Smooth muscle cell of the pulmonary artery (primary cell): ENCODE results near the gene RPL29. TPM values are rescaled to one million over a fixed set of nuclear protein-coding genes. Genes with fewer than 3 reads are reported as not detected.

Experiments
- total RNA-seq: library from RNA; depleted of rRNA; stranded (reverse); fragments of >200 nt; gene quantifications from 2 replicates; pipeline ENCODE4 v1.2.3, GENCODE V29; 2014

RPL29 gene
- 590 and 640 TPM in 2 replicates for total RNA-seq

DNA sequence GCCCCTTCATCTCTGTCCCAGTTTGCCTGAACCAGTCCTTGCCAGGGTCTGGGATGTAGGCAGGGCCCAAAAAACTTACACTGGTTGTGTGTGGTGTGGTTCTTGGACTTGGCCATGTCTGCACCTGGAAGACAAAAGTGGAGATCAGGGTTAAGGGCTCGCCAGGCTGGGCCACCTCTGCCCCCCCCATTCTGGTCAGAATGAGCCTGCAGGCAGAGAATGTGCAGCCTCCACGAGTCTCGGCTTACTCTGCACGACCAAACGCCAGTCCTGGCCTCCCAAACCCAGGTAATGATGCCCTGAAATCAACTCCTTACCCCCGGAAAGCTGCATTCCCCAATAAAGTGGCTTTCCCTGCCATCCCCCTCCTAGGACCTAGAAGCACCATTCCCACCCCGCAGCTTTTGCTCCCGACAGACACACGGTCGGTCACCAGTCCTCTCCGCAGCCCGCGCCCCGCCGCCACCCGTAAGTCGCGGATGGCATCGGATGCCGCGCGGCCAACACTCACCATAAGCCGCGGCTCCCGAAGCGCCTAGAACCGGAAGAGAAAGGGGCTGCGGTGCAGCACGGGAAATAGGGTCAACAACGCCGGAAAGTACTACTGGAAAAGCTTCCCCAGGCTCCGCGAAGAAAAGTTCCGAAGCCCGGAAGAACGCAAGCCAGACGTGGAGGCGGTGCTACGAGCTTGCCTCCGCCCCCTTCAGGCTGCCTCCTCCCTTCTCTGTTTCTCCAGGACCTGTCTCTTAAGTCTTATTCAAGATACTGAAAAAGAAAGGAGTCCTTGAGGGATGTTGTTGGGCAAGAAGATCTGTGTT is at the start of gene RPL29:
Gene RPL29 (minus strand): TSS at position 550 of the 818 bp plus-strand sequence. CDS start 434 bp downstream, at position 116.

GRCh38 chr3:51982838-51983577 is 12.7 kb downstream of the RPL29 start, which contains the start of gene ACY1:
Gene ACY1 (plus strand): TSS chr3:51983535. CDS start chr3:51984065, 530 bp downstream.

DNA sequence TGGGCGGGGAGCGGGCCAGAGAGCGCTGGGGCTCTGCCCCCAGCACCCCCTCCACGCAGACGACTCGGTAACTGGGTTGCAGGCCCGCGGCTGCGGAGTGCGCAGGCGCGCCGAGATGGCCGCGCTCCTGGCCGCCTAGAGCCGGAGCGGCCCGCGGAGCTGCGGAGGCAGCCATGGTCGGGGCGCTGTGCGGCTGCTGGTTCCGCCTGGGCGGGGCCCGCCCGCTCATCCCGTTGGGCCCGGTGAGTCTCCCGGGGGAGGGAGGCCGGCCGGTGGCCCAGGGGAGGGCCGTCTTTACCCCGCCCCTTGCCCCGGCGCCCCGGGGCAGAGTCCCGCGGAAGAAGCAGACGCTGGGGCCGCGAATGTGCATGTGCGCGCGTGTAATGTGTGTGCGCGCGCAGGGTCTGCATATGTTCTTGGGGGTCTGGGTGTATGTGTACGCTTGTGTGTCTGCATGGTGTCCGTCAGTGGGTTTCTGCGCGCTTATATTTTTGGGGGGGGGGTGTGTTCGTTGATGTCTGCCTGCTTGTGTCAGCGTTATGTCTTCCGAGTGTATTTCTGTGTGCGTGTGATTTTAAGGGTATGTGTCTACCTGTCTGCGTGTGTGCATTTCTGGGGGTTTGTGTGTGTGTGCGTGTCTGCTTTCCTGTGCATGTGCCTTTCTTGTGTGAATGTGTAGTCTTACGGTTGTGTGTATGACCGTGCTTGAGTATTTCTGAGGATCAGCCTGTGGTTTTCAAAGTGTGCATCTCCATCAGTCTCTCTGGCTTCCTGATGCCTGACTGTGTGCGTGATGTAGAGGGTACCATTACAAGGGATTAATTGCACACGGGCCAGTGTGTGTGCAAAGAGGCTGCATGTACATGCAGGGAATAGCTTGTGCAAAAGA is 20.5 kb downstream of the RPL29 start, which contains the start of gene ABHD14A:
Gene ABHD14A (plus strand): TSS at position 102 of the 889 bp plus-strand sequence. CDS start 72 bp downstream, at position 174.

DNA sequence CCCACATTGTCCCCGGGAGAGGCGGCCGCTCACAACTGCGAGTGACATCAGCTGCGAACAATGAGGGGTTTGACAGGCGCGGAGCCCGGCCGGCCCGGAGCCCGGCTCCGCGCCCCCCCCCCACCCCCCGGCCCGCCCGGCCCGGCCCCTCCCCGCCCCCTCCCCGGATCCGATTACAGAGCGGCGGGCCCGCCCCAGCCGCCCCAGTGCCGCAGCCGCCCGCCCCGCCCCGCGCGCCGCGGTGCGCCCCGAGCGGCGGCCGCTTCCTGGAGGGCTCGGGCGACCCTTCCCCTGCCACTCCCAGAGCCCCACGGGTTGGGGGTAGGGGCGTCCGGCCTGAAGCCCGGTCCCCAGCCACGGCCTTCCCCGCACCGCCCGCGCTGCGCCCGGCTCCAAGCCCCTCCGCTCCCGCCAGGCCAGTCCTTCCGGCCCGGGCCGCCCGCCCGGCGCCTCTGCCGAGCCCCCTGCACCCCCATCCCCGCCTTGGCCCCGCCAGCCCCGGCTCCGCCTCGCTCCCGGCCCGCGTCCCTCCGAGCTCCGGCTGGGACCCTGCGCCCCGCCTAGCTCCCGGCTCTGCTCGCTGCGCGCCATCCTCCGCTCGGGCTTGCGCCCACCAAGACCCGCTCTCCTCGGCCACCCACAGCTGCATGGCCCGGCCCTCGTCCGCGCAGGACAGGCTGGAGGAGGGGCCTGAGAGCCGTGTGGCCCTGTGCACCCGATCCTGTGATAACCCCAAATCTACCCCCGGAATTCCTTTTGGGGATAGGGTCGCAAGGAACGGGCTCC is 28.1 kb downstream of the RPL29 start, which contains the start of gene PCBP4:
Gene PCBP4 (minus strand): TSS at position 71 of the 786 bp plus-strand sequence. CDS start 6,214 bp downstream, outside the sequence.

GRCh38 chr3:51955175-51955892 is 40.4 kb downstream of the RPL29 start, which contains the start of gene GPR62:
Gene GPR62 (plus strand): TSS chr3:51955381. CDS start chr3:51955653, 272 bp downstream.

Other genes with a start within 250 kb of the RPL29 start
- gene IQCF6, start 216.7 kb downstream of the RPL29 start, total RNA-seq = not detected in 2 replicates
- not detected in 2 replicates for gene IQCF2, start 134.3 kb downstream of the RPL29 start, total RNA-seq
- gene IQCF5, start 120.3 kb downstream of the RPL29 start, total RNA-seq = not detected in 2 replicates
- gene IQCF1, start 92.5 kb downstream of the RPL29 start, total RNA-seq = not detected in 2 replicates
- gene RRP9, start 54.0 kb downstream of the RPL29 start, total RNA-seq = 16.6 and 27.6 TPM in 2 replicates
- gene PARP3, start 53.5 kb downstream of the RPL29 start, total RNA-seq = 23.8 and 38.6 TPM in 2 replicates
- 0.07 TPM in 1 of 2 replicates, not detected in the other for gene GPR62, start 40.5 kb downstream of the RPL29 start, total RNA-seq
- gene PCBP4, start 28.4 kb downstream of the RPL29 start, total RNA-seq = 35.6 and 62.8 TPM in 2 replicates
- gene ABHD14B, start 21.8 kb downstream of the RPL29 start, total RNA-seq = 29.6 and 35.1 TPM in 2 replicates
- gene ABHD14A, start 20.8 kb downstream of the RPL29 start, total RNA-seq = 14.7 and 18.2 TPM in 2 replicates
- 33.5 and 39.6 TPM in 2 replicates for gene ACY1, start 12.4 kb downstream of the RPL29 start, total RNA-seq
- 11.1 and 17.5 TPM in 2 replicates for gene DUSP7, start 60.7 kb upstream of the RPL29 start, total RNA-seq
- 5.4 and 7.4 TPM in 2 replicates for gene POC1A, start 158.5 kb upstream of the RPL29 start, total RNA-seq
- 24.9 and 40.3 TPM in 2 replicates for gene ALAS1, start 202.3 kb upstream of the RPL29 start, total RNA-seq
- gene TLR9, start 229.8 kb upstream of the RPL29 start, total RNA-seq = under 0.01 and 0.23 TPM in 2 replicates
- gene TWF2, start 243.3 kb upstream of the RPL29 start, total RNA-seq = 56.5 and 72.7 TPM in 2 replicates
- gene PPM1M, start 249.9 kb upstream of the RPL29 start, total RNA-seq = 28.5 and 28.8 TPM in 2 replicates